T47D (cell line): Measurements from ENCODE around the gene MNX1.

Source experiments
- DNase-seq, 2 experiments: peaks; one replicate each; pipeline versions ENCODE4 v3.0.0 to v3.0.0-alpha.2; 2011 to 2012; ENCODE audit warnings: low read depth in 1 of 2, low spot score in 1 of 2
- JUND ChIP-seq: IDR thresholded peaks from 2 replicates; pipeline ENCODE4 v1.6.1; 2012; ENCODE audit warnings: low read depth
- in situ Hi-C: cut with HindIII; loops from 2 replicates; pipeline ENCODE4 v1.10.0; 2016; ENCODE audit warnings: low sequenced_read_pairs, low pct_unique_long_range_greater_than_20kb

MNX1 gene

DNA sequence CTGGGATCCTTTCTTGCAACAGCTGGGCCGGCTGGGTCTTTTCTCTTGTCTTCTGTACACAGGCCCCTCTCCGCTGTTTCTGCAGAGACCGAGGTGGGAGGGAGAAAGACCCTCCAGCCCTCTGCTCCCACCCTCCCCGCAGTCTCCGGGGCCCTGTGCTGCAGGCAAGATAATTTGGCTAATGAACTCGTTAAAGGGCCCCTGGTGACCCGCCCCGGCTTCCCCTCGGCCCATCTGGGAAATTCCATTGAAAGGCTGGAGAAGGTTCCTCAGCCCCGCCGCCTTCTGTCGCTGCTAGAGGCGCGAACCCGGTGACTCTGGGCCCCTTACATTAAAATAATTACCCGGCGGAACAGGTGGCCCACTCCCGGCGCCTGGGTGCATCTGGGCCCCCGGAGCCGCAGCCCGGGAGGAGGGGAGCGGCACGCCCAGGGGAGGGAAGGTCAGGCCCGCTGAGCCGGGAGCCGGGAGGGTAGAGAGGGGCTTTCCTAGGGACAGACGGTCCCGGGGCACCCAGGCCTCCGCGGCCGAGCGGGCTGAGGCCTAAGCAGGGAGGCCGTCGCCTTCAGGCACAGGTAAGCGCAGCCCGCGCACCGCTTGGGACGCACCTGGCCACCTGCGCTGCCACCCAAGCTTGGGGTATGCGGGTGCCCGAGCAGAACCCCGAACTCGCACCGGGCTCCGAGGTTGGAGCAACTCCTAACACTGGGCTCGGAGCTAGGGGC, 7.3 kb upstream of the MNX1 start:
- in situ Hi-C loops = no loop called here
- no peak for DNase-seq
- no peak for TF ChIP-seq JUND

DNA sequence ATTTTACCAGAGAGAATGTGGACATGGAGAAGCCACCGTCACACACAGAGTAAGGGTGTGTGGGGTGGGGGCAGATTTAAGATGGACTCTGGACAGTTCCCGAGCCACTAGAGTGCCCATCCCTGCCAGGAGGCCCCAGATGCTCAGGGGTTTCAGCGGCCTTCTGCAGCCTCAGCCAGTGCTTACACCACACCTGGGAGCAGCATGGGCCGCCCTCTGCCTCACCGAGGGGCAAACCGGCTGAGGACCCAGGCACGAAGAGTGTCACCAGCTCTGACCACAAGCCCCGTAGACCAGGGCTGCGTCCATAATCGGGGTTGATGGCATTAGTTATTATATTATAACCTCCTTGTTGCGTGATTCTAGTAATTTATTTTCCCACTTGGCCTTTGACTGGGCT, 6.7 kb upstream of the MNX1 start:
- in situ Hi-C loops = no loop called here
- no peak for DNase-seq
- TF ChIP-seq JUND = no peak

DNA sequence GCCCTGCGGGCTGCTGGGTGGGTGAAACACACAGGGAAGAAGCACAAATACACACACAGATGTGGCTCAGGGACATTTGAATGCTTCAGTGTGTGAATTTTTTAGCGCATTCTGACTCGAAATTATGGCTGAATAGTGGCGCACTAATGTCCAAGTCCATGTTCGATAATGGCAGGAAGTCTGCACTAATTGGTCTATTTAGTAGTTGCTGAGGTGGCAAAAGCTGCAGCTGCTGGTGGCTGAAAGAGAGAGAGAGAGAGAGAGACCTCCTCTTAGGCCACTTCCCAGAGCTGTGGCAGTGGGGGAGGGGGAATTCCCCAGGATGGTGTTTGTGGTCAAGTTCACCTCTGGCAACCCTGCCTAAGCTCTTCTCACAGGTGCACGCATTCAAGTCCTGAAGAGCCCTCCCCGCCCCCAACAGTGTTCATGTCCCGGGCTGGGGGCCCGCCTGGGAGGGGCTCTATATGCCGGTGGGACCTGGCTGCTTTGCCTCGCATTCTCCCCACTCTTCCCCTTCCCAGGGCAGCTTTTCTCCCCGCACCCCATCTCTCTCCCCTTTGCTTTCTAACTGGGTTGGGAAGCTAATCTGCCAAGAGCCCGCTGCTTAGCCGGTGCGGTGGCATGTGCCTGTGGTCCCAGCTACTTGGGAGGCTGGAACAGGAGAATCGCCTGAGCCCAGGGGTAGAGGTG, 6.0 kb upstream of the MNX1 start:
- in situ Hi-C loops = no loop called here

DNA sequence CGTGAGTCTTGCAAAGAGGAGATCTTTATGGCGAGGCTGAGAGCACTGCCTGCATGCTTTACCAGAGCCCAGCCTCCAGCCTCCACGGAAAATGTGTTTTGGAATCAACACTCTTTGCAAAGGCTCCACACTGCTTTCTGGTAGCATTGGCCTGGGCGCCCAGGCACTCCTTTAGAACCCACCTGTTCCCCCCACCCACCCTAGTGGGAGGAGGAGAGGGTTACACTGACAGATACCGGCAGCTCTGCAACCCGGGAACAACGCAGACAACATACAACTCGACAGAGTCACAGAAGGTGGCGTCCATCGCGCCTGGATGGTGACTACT, 5.5 kb upstream of the MNX1 start:
- no peak for DNase-seq
- no peak for TF ChIP-seq JUND
- in situ Hi-C loops = no loop called here

More for the DNA sequence above, 6.0 kb upstream of the MNX1 start:
- DNase-seq = no peak
- no peak for TF ChIP-seq JUND

- TF ChIP-seq JUND = no peak
- in situ Hi-C loops = no loop called here
- DNase-seq = no peak
Measured at GRCh38 chr7:157014635-157015555, 4.4 kb upstream of the MNX1 start.

DNA sequence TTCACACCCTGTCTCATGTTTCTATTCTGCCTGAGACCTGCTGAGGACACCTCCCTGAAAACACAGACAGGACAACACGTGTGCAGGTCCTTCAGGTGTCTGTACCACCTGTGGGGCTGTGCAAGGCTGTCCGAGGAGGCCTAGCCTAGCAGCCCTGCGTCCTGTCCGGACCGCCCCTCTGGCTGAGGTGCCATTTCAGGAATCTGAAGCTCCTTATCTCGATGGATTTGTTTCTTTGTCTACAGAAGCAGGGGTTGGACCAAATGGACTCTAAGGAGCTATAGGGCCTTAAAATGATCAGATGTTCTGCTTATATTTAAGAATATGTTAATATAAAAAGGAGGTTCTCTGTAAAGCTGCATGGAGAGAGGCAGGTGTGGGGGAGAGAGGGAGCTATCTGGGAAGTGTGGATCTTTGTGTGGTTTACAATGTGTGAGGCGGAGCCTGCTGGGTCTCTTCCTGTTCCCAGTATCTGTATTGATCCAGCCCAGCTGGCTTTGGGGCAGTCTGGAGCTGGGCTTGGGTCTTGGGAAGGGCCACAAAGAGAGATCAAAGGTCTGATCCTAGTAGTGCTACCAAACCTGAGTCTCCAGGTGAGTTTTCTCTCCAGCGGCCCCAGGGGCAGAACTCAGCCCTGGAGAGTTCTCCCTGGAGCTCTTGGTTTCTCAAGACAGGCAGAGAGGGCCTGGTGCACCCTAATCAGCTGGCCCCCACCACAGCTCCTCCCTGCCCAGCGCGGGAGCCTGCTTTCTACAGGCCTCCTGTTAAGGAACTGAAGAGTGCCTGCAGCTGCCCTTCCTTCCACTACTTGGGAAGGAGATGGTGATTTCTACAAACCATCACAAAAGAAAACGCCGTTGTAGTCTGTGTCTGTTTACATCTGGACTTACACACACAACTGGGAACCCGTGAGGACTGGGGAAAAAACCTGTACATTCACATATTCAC, 3.4 kb upstream of the MNX1 start:
- in situ Hi-C loops = no loop called here
- TF ChIP-seq JUND = no peak
- no peak for DNase-seq

GRCh38 chr7:157013101-157013500, 2.6 kb upstream of the MNX1 start:
- no peak for TF ChIP-seq JUND
- in situ Hi-C loops = no loop called here
- DNase-seq = no peak

GRCh38 chr7:157012113-157012547, 1.7 kb upstream of the MNX1 start:
- in situ Hi-C loops = no loop called here
- no peak for TF ChIP-seq JUND
- DNase-seq = no peak

GRCh38 chr7:157011333-157012112, 1.1 kb upstream of the MNX1 start:
- in situ Hi-C loops = no loop called here
- no peak for TF ChIP-seq JUND

GRCh38 chr7:157009778-157010587, 480 bp downstream of the MNX1 start:
- TF ChIP-seq JUND = no peak
- DNase-seq = no peak
- in situ Hi-C loops = no loop called here

More at GRCh38 chr7:157011333-157012112, 1.1 kb upstream of the MNX1 start:
- no peak for DNase-seq
